IMR-90 (cell line): ENCODE results near the gene BCAS3. TPM values are rescaled to one million over a fixed set of nuclear protein-coding genes. Genes with fewer than 3 reads are reported as not detected.

Experiments used
- ATAC-seq: fragments of 200-7000 bp; cut with Tn5 transposase; 2 replicates; pipeline ENCODE4 v1.9.1; 2020; ENCODE audit warnings: low read depth, mild to moderate bottlenecking, moderate library complexity
- BruUV-seq: library from RNA; stranded (reverse); fragments of 400-500 nt; replicated peaks from 2 replicates; lab custom pipeline; 2021; lab: Mats Ljungman, UMichigan
- CTCF ChIA-PET: fragments of 300-600 bp; formaldehyde crosslinking; extraction: SDS; loops from one replicate; lab custom pipeline; 2021; ENCODE audit warnings: antibody characterized with exemption; lab: Yijun Ruan, JAX
- POLR2A ChIA-PET: fragments of 300-600 bp; sonication (Branson Sonifier 250); formaldehyde crosslinking; loops from one replicate; lab custom pipeline; 2022; ENCODE audit warnings: antibody characterized with exemption; ENCODE audit not compliant: unreplicated experiment; lab: Charles Lee
- DNase-seq: peaks from one replicate; pipeline ENCODE4 v3.0.0; 2013
- H2AFZ ChIP-seq: replicated peaks from 2 replicates; pipeline ENCODE3; 2013; ENCODE audit warnings: low read length, mild to moderate bottlenecking; ENCODE audit not compliant: poor library complexity
- H2AK5ac ChIP-seq: 2 replicates; pipeline ENCODE4 v1.6.1; 2013; ENCODE audit warnings: low read depth, low read length, inconsistent platforms
- H2AK9ac ChIP-seq: replicated peaks from 2 replicates; pipeline ENCODE3; 2013; ENCODE audit warnings: mild to moderate bottlenecking, low read depth, low read length, moderate library complexity; ENCODE audit not compliant: poor library complexity
- H2BK120ac ChIP-seq: 2 replicates; pipeline ENCODE4 v1.6.1; 2013; ENCODE audit warnings: low read depth, low read length, inconsistent platforms
- H2BK15ac ChIP-seq: 3 replicates; pipeline ENCODE4 v1.6.1; 2013; ENCODE audit warnings: low read depth, low read length, inconsistent platforms
- H2BK20ac ChIP-seq: 2 replicates; pipeline ENCODE4 v1.6.1; 2013; ENCODE audit warnings: low read depth, mild to moderate bottlenecking, inconsistent platforms, low read length, moderate library complexity
- H2BK5ac ChIP-seq: 2 replicates; pipeline ENCODE4 v1.6.1; 2013; ENCODE audit warnings: mild to moderate bottlenecking, low read depth, low read length, inconsistent platforms; ENCODE audit not compliant: poor library complexity, severe bottlenecking
- H3K14ac ChIP-seq: replicated peaks from 2 replicates; pipeline ENCODE4 v1.6.1; 2013; ENCODE audit warnings: low read depth, low read length, inconsistent platforms
- H3K18ac ChIP-seq: 2 replicates; pipeline ENCODE4 v1.6.1; 2013; ENCODE audit warnings: low read depth, low read length, control low read depth
- H3K23ac ChIP-seq: 2 replicates; pipeline ENCODE4 v1.6.1; 2013; ENCODE audit warnings: low read depth, low read length, inconsistent platforms
- H3K27ac ChIP-seq: 2 replicates; pipeline ENCODE4 v1.5.1; 2013; ENCODE audit warnings: mild to moderate bottlenecking, control low read depth, low read length; ENCODE audit not compliant: insufficient read depth
- H3K27me3 ChIP-seq: 2 replicates; pipeline ENCODE4 v1.6.1; 2013; ENCODE audit warnings: low read length; ENCODE audit not compliant: control insufficient read depth, insufficient read depth
- H3K36me3 ChIP-seq: 2 replicates; pipeline ENCODE4 v1.6.1; 2013; ENCODE audit warnings: low read length, mixed read lengths; ENCODE audit not compliant: control insufficient read depth, insufficient read depth
- H3K4ac ChIP-seq: 2 replicates; pipeline ENCODE4 v1.6.1; 2013; ENCODE audit warnings: low read depth, low read length, inconsistent platforms
- H3K4me1 ChIP-seq: 2 replicates; pipeline ENCODE4 v1.6.1; 2013; ENCODE audit warnings: low read length, mixed read lengths; ENCODE audit not compliant: control insufficient read depth, insufficient read depth
- H3K4me2 ChIP-seq: 2 replicates; pipeline ENCODE4 v1.6.1; 2013; ENCODE audit warnings: low read depth, mild to moderate bottlenecking, control low read depth, low read length, moderate library complexity
- H3K4me3 ChIP-seq: 2 replicates; pipeline ENCODE4 v1.5.1; 2013; ENCODE audit warnings: low read depth, mild to moderate bottlenecking, control low read depth, low read length, moderate library complexity; ENCODE audit not compliant: insufficient read depth
- H3K56ac ChIP-seq: 2 replicates; pipeline ENCODE4 v1.6.1; 2013; ENCODE audit warnings: low read length, inconsistent platforms; ENCODE audit not compliant: insufficient read depth; ENCODE audit errors: extremely low read depth
- H3K79me1 ChIP-seq, 2 experiments: 2 replicates each; pipeline ENCODE4 v1.6.1; 2013; ENCODE audit warnings: low read length in 2 of 2, inconsistent platforms in 1 of 2, low read depth in 1 of 2
- H3K9ac ChIP-seq: 2 replicates; pipeline ENCODE4 v1.6.1; 2013; ENCODE audit warnings: low read depth, low read length, control low read depth
- H3K9me1 ChIP-seq: 2 replicates; pipeline ENCODE4 v1.6.1; 2013; ENCODE audit warnings: low read length, inconsistent platforms; ENCODE audit not compliant: insufficient read depth
- H3K9me3 ChIP-seq: 2 replicates; pipeline ENCODE4 v1.6.1; 2013; ENCODE audit warnings: low read length; ENCODE audit not compliant: control insufficient read depth, insufficient read depth
- H4K20me1 ChIP-seq: 2 replicates; pipeline ENCODE4 v1.6.1; 2013; ENCODE audit warnings: low read length, inconsistent platforms; ENCODE audit not compliant: insufficient read depth
- H4K5ac ChIP-seq: 2 replicates; pipeline ENCODE4 v1.6.1; 2013; ENCODE audit warnings: mild to moderate bottlenecking, low read depth, low read length, control low read depth
- H4K8ac ChIP-seq, 2 experiments: 2 replicates each; pipeline ENCODE4 v1.6.1; 2013; ENCODE audit warnings: low read depth in 2 of 2, low read length in 2 of 2, control low read depth in 1 of 2, inconsistent platforms in 1 of 2
- H4K91ac ChIP-seq: 2 replicates; pipeline ENCODE4 v1.6.1; 2013; ENCODE audit warnings: low read depth, low read length, inconsistent platforms; ENCODE audit not compliant: insufficient read depth
- POLR2A ChIP-seq: IDR thresholded peaks from 2 replicates; pipeline ENCODE4 v1.6.1; 2012; ENCODE audit warnings: mild to moderate bottlenecking, low read depth, low read length
- WGBS, 2 experiments: methylation state at CpG; one replicate each; pipeline versions ENCODE4 v1.1.5 to v1.1.7; 2013; ENCODE audit warnings: missing lambda C conversion rate in 2 of 2; ENCODE audit not compliant: insufficient read length in 1 of 2; ENCODE audit errors: extremely low coverage in 2 of 2; 5-methylcytosine and 5-hydroxymethylcytosine counted together
- dilution Hi-C: fragments of 300-500 bp; cut with HindIII; formaldehyde crosslinking; loops from one replicate; pipeline ENCODE4 v1.14.3; 2018; ENCODE audit warnings: low sequenced_read_pairs; ENCODE audit not compliant: unreplicated experiment
- in situ Hi-C: fragments of 300-500 bp; cut with MboI; formaldehyde crosslinking; loops from 3 replicates; pipeline ENCODE4 v1.14.3; 2019; ENCODE audit warnings: low sequenced_read_pairs, inconsistent platforms, mixed read lengths
- intact Hi-C: fragments of 100-400 bp; cut with micrococcal nuclease; formaldehyde crosslinking; loops from 2 replicates; pipeline ENCODE4 v1.10.0; 2022
- polyA plus RNA-seq, 3 experiments: library from polyadenylated mRNA; depleted of rRNA; stranded (reverse); fragments of >200 nt; gene quantifications; 2 replicates each; pipeline ENCODE4 v1.2.3, GENCODE V29; 2012; ENCODE audit warnings: low replicate concordance in 1 of 3
- total RNA-seq: library from RNA; depleted of rRNA; stranded (reverse); fragments of >200 nt; gene quantifications from 2 replicates; pipeline ENCODE4 v1.2.3, GENCODE V29; 2012
- TF ChIP-seq, protein P1 (sequence below): fragments of 150-350 bp; IDR thresholded peaks from 2 replicates; pipeline ENCODE4 v1.6.1; 2017; ENCODE audit warnings: mild to moderate bottlenecking, antibody characterized with exemption, low read length, low read depth

BCAS3 gene
- total and polyA plus RNA-seq, 2 of the 4 experiments (the other 2 are of a cell fraction), result 6.3 to 27.1 TPM

GRCh38 chr17:61054436-61054835 lies 376.8 kb downstream of the BCAS3 start:
- no peak overlapping the region for H3K18ac ChIP-seq
- POLR2A ChIA-PET, result no interaction called here

More at GRCh38 chr17:61054436-61054835, 376.8 kb downstream of the BCAS3 start:
- BruUV-seq, result no TSS peak
- H4K91ac ChIP-seq, result no peak overlapping the region
- H3K4me1 ChIP-seq, result no peaks in the 10 kb centered on the region
- no peak for DNase-seq
- H3K4me2 ChIP-seq, result no peak overlapping the region
- H3K4ac ChIP-seq, result no peak overlapping the region
- no peak overlapping the region for H2AK5ac ChIP-seq
- H2AFZ ChIP-seq, result no peak overlapping the region
- ATAC-seq, result no peak
- dilution Hi-C loops, result no loop called here
- H3K36me3 ChIP-seq, result no peaks in the 10 kb centered on the region
- no peak overlapping the region for H2AK9ac ChIP-seq
- in situ Hi-C loops, result no loop called here
- no peaks in the 10 kb centered on the region for H3K9me3 ChIP-seq
- no peaks in the 10 kb centered on the region for H4K20me1 ChIP-seq
- no peak for TF ChIP-seq POLR2A
- TF ChIP-seq, protein P1, sequence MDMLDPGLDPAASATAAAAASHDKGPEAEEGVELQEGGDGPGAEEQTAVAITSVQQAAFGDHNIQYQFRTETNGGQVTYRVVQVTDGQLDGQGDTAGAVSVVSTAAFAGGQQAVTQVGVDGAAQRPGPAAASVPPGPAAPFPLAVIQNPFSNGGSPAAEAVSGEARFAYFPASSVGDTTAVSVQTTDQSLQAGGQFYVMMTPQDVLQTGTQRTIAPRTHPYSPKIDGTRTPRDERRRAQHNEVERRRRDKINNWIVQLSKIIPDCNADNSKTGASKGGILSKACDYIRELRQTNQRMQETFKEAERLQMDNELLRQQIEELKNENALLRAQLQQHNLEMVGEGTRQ, result no peak
- H2BK120ac ChIP-seq, result no peak overlapping the region
- no peaks in the 10 kb centered on the region for H3K79me1 ChIP-seq
- WGBS, 2 experiments, result no CpG with 5 or more reads among the region's 1 CpG
- CTCF ChIA-PET, result no interaction called here
- H3K56ac ChIP-seq, result no peak overlapping the region
- no peak overlapping the region for H3K27ac ChIP-seq
- H3K23ac ChIP-seq, result no peak overlapping the region
- H3K9me1 ChIP-seq, result no peaks in the 10 kb centered on the region; the same call in 1 of the 2 replicates
- H4K5ac ChIP-seq, result no peak overlapping the region
- no peak overlapping the region for H3K14ac ChIP-seq
- H3K27me3 ChIP-seq, result no peaks in the 10 kb centered on the region
- intact Hi-C loops, result no loop called here
- no peak overlapping the region for H3K9ac ChIP-seq
- H4K8ac ChIP-seq, result no peak overlapping the region
- no peak overlapping the region for H2BK5ac ChIP-seq
- no peak overlapping the region for H2BK15ac ChIP-seq
- H3K4me3 ChIP-seq, result no peak overlapping the region
- H2BK20ac ChIP-seq, result no peak overlapping the region
